Activated CD8-positive, alpha-beta memory T cell treated with anti-CD3 and anti-CD28 coated beads for 48 hours (primary cell): Measurements from ENCODE around the gene TSHZ3.
A peak's percentile ranks its signal among the peaks of the same experiment; 100 is the strongest.

Experiments
- DNase-seq, 3 experiments: peaks; one replicate each; pipeline ENCODE4 v3.0.0-alpha.2; 2020; ENCODE audit warnings: low read depth in 2 of 3, low spot score in 2 of 3

The TSHZ3 gene

GRCh38 chr19:31314156-31314555 lies 35.1 kb downstream of the TSHZ3 start:
- no peak for DNase-seq

GRCh38 chr19:31313291-31314030 lies 35.8 kb downstream of the TSHZ3 start:
- no peak for DNase-seq

GRCh38 chr19:31312677-31313244 lies 36.5 kb downstream of the TSHZ3 start:
- DNase-seq: no peak

- peak in 2 of 3 experiments; percentile 7 to 10 for DNase-seq
Measured at GRCh38 chr19:31312009-31312676, 37.1 kb downstream of the TSHZ3 start.

- no peak for DNase-seq
Measured at GRCh38 chr19:31310432-31311133, 38.7 kb downstream of the TSHZ3 start.

GRCh38 chr19:31308781-31309180 lies 40.5 kb downstream of the TSHZ3 start:
- DNase-seq: no peak

- DNase-seq: no peak
Measured at GRCh38 chr19:31307071-31307669, 42.1 kb downstream of the TSHZ3 start.

- no peak for DNase-seq
Measured at GRCh38 chr19:31306006-31306753, 43.1 kb downstream of the TSHZ3 start.

GRCh38 chr19:31304831-31305312 lies 44.4 kb downstream of the TSHZ3 start:
- no peak for DNase-seq

- no peak for DNase-seq
Measured at GRCh38 chr19:31303262-31303815, 45.9 kb downstream of the TSHZ3 start.

- DNase-seq: no peak
Measured at GRCh38 chr19:31301306-31301980, 47.8 kb downstream of the TSHZ3 start.

GRCh38 chr19:31300422-31300821 lies 48.8 kb downstream of the TSHZ3 start:
- no peak for DNase-seq

GRCh38 chr19:31299665-31300064 lies 49.6 kb downstream of the TSHZ3 start:
- DNase-seq: no peak

GRCh38 chr19:31297991-31298390 lies 51.2 kb downstream of the TSHZ3 start:
- DNase-seq: no peak

GRCh38 chr19:31296741-31297390 lies 52.4 kb downstream of the TSHZ3 start:
- DNase-seq: no peak

GRCh38 chr19:31294189-31294588 lies 55.0 kb downstream of the TSHZ3 start:
- DNase-seq: no peak

- no peak for DNase-seq
Measured at GRCh38 chr19:31292639-31293185, 56.5 kb downstream of the TSHZ3 start.

GRCh38 chr19:31290931-31291590 lies 58.2 kb downstream of the TSHZ3 start:
- no peak for DNase-seq
